ENCODE measurements around the gene SEZ6. TPM values are rescaled to one million over a fixed set of nuclear protein-coding genes. Genes with fewer than 3 reads are reported as not detected.

The SEZ6 gene
- total RNA-seq, 1 donor from 2014 or later: not detected

- no peaks in the 10 kb centered on the region for H3K79me2 ChIP-seq (ENCODE audit: insufficient read depth, low read length)
- peaks cover 57% of the 10 kb centered on the region for H3K27me3 Mint-ChIP-seq (ENCODE audit: low read depth, unreplicated experiment)
- H3K4me1 Mint-ChIP-seq (ENCODE audit: low read depth, unreplicated experiment): peaks cover 1% of the 10 kb centered on the region
- no peak for DNase-seq (ENCODE audit: low read depth)
- TF ChIP-seq EZH2 (IDR thresholded peaks at IDR 0.05; ENCODE audit: insufficient read depth, low read length): no peak
- no peak for TF ChIP-seq CTCF (IDR thresholded peaks at IDR 0.05; ENCODE audit: insufficient read depth, low read depth, low read length)
- no peak overlapping the region for H3K27ac Mint-ChIP-seq (ENCODE audit: unreplicated experiment)
- no peak overlapping the region for H3K9ac ChIP-seq (ENCODE audit: low read length)
- H2AFZ ChIP-seq (ENCODE audit: low read depth, low read length): no peak overlapping the region
- no peaks in the 10 kb centered on the region for H3K36me3 ChIP-seq (ENCODE audit: insufficient read depth, low read length)
- peaks cover 4% of the 10 kb centered on the region for H3K9me3 Mint-ChIP-seq (ENCODE audit: unreplicated experiment)
- no peaks in the 10 kb centered on the region for H3K36me3 Mint-ChIP-seq (ENCODE audit: low read depth, unreplicated experiment)
- no peak for FAIRE-seq
- no peak overlapping the region for H3K4me3 ChIP-seq (ENCODE audit: insufficient read depth, low read depth, low read length)
- peaks cover 23% of the 10 kb centered on the region for H3K27me3 ChIP-seq (ENCODE audit: insufficient read depth, low read length)
- no peak overlapping the region for H3K4me2 ChIP-seq (ENCODE audit: low read length)
- H3K27ac ChIP-seq (ENCODE audit: low read depth, low read length): no peak overlapping the region
- H3K9me3 ChIP-seq (ENCODE audit: insufficient read depth, low read depth, low read length): no peaks in the 10 kb centered on the region
- no peaks in the 10 kb centered on the region for H4K20me1 ChIP-seq (ENCODE audit: insufficient read depth, low read length)
- no peaks in the 10 kb centered on the region for H3K4me1 ChIP-seq (ENCODE audit: insufficient read depth, low read length)
- H3K4me3 Mint-ChIP-seq (ENCODE audit: unreplicated experiment): no peak overlapping the region
Observed at GRCh38 chr17:28997806-28998205, 8.0 kb downstream of the SEZ6 start.

- H3K4me3 ChIP-seq (ENCODE audit: insufficient read depth, low read depth, low read length): no peak overlapping the region
- H3K79me2 ChIP-seq (ENCODE audit: insufficient read depth, low read length): no peaks in the 10 kb centered on the region
- H3K9me3 ChIP-seq (ENCODE audit: insufficient read depth, low read depth, low read length): no peaks in the 10 kb centered on the region
- peaks cover 21% of the 10 kb centered on the region for H3K27me3 ChIP-seq (ENCODE audit: insufficient read depth, low read length)
- no peaks in the 10 kb centered on the region for H3K36me3 Mint-ChIP-seq (ENCODE audit: low read depth, unreplicated experiment)
- no peak overlapping the region for H3K27ac ChIP-seq (ENCODE audit: low read depth, low read length)
- TF ChIP-seq EZH2 (IDR thresholded peaks at IDR 0.05; ENCODE audit: insufficient read depth, low read length) (no peak), CTCF (IDR thresholded peaks at IDR 0.05; ENCODE audit: insufficient read depth, low read depth, low read length) (no peak)
- no peak overlapping the region for H3K4me3 Mint-ChIP-seq (ENCODE audit: unreplicated experiment)
- H3K4me1 ChIP-seq (ENCODE audit: insufficient read depth, low read length): no peaks in the 10 kb centered on the region
- H3K4me2 ChIP-seq (ENCODE audit: low read length): no peak overlapping the region
- no peak for DNase-seq (ENCODE audit: low read depth)
- H3K36me3 ChIP-seq (ENCODE audit: insufficient read depth, low read length): no peaks in the 10 kb centered on the region
- peaks cover 4% of the 10 kb centered on the region for H3K9me3 Mint-ChIP-seq (ENCODE audit: unreplicated experiment)
- no peak overlapping the region for H3K9ac ChIP-seq (ENCODE audit: low read length)
- H4K20me1 ChIP-seq (ENCODE audit: insufficient read depth, low read length): no peaks in the 10 kb centered on the region
- H3K27ac Mint-ChIP-seq (ENCODE audit: unreplicated experiment): no peak overlapping the region
- H3K4me1 Mint-ChIP-seq (ENCODE audit: low read depth, unreplicated experiment): peaks cover 1% of the 10 kb centered on the region
- FAIRE-seq: no peak
- H3K27me3 Mint-ChIP-seq (ENCODE audit: low read depth, unreplicated experiment): peaks cover 57% of the 10 kb centered on the region
- no peak overlapping the region for H2AFZ ChIP-seq (ENCODE audit: low read depth, low read length)
Observed at GRCh38 chr17:28996554-28997096, 9.2 kb downstream of the SEZ6 start.

GRCh38 chr17:28993645-28994426, 12.0 kb downstream of the SEZ6 start:
- TF ChIP-seq CTCF (IDR thresholded peaks at IDR 0.05; ENCODE audit: insufficient read depth, low read depth, low read length) (no peak), EZH2 (IDR thresholded peaks at IDR 0.05; ENCODE audit: insufficient read depth, low read length) (no peak)
- H3K27ac Mint-ChIP-seq (ENCODE audit: unreplicated experiment): no peak overlapping the region
- H4K20me1 ChIP-seq (ENCODE audit: insufficient read depth, low read length): no peaks in the 10 kb centered on the region
- H3K27ac ChIP-seq (ENCODE audit: low read depth, low read length): no peak overlapping the region
- no peaks in the 10 kb centered on the region for H3K36me3 Mint-ChIP-seq (ENCODE audit: low read depth, unreplicated experiment)
- H3K36me3 ChIP-seq (ENCODE audit: insufficient read depth, low read length): no peaks in the 10 kb centered on the region
- no peak overlapping the region for H3K9ac ChIP-seq (ENCODE audit: low read length)
- FAIRE-seq (no peak), DNase-seq (ENCODE audit: low read depth) (no peak)
- H3K27me3 ChIP-seq (ENCODE audit: insufficient read depth, low read length): peaks cover 14% of the 10 kb centered on the region
- no peaks in the 10 kb centered on the region for H3K9me3 ChIP-seq (ENCODE audit: insufficient read depth, low read depth, low read length)
- H3K4me2 ChIP-seq (ENCODE audit: low read length): no peak overlapping the region
- H3K4me3 ChIP-seq (ENCODE audit: insufficient read depth, low read depth, low read length): no peak overlapping the region
- H3K9me3 Mint-ChIP-seq (ENCODE audit: unreplicated experiment): peaks cover 3% of the 10 kb centered on the region
- no peaks in the 10 kb centered on the region for H3K4me1 ChIP-seq (ENCODE audit: insufficient read depth, low read length)
- no peak overlapping the region for H2AFZ ChIP-seq (ENCODE audit: low read depth, low read length)
- H3K27me3 Mint-ChIP-seq (ENCODE audit: low read depth, unreplicated experiment): peaks cover 48% of the 10 kb centered on the region
- H3K4me3 Mint-ChIP-seq (ENCODE audit: unreplicated experiment): no peak overlapping the region
- peaks cover 1% of the 10 kb centered on the region for H3K4me1 Mint-ChIP-seq (ENCODE audit: low read depth, unreplicated experiment)
- no peaks in the 10 kb centered on the region for H3K79me2 ChIP-seq (ENCODE audit: insufficient read depth, low read length)
